ENCODE data around the gene MAP4K5.
"Not testable (repeated sequence)": the region's sequence is repeated elsewhere in the genome, so short reads cannot be mapped to it uniquely, and the experiment has no call there.

MAP4K5 gene

GRCh38 chr14:50569714-50570274 is 37.4 kb upstream of the MAP4K5 start:
- DNase-seq (ENCODE audit: low read depth): no peak
- H3K4me3 ChIP-seq (ENCODE audit: low read depth, low read length): no peak overlapping the region
- no peak for TF ChIP-seq MAX (IDR thresholded peaks at IDR 0.05; ENCODE audit: low read depth, low read length)
- TF ChIP-seq POLR2A (IDR thresholded peaks at IDR 0.05; ENCODE audit: extremely low read depth, insufficient read length): no peak
- TF ChIP-seq CTCF (IDR thresholded peaks at IDR 0.05; ENCODE audit: low read depth, low read length): no peak
- TF ChIP-seq MYC (IDR thresholded peaks at IDR 0.05; ENCODE audit: low read depth, low read length): no peak

GRCh38 chr14:50562841-50563240 is 30.5 kb upstream of the MAP4K5 start:
- H3K4me3 ChIP-seq (ENCODE audit: low read depth, low read length): no peak overlapping the region
- DNase-seq (ENCODE audit: low read depth): no peak

GRCh38 chr14:50560931-50561285 is 28.5 kb upstream of the MAP4K5 start:
- peak; percentile 91 for DNase-seq (ENCODE audit: low read depth)
- peak overlapping the region; percentile 64 for H3K4me3 ChIP-seq (ENCODE audit: low read depth, low read length)
- TF ChIP-seq CTCF (IDR thresholded peaks at IDR 0.05; ENCODE audit: low read depth, low read length): no peak
- TF ChIP-seq POLR2A (IDR thresholded peaks at IDR 0.05; ENCODE audit: extremely low read depth, insufficient read length): no peak

More at GRCh38 chr14:50562841-50563240, 30.5 kb upstream of the MAP4K5 start:
- no peak for TF ChIP-seq MAX (IDR thresholded peaks at IDR 0.05; ENCODE audit: low read depth, low read length)

- H3K4me3 ChIP-seq (ENCODE audit: low read depth, low read length): peak within 1 kb of the TSS; percentile 64
- DNase-seq (ENCODE audit: low read depth): peak; percentile 91
- peak; percentile 21 for TF ChIP-seq POLR2A (IDR thresholded peaks at IDR 0.05; ENCODE audit: extremely low read depth, insufficient read length)
- peak; percentile 5; the same call in 1 of the 2 replicates for TF ChIP-seq MAX (IDR thresholded peaks at IDR 0.05; ENCODE audit: low read depth, low read length)
- TF ChIP-seq CTCF (IDR thresholded peaks at IDR 0.05; ENCODE audit: low read depth, low read length): no peak
- 0 out of 2 replicates have a peak, but pooled peaks have one; percentile 35 for TF ChIP-seq MYC (IDR thresholded peaks at IDR 0.05; ENCODE audit: low read depth, low read length)
Observed at GRCh38 chr14:50559990-50560930, 27.9 kb upstream of the MAP4K5 start, which contains the start of gene ATL1. TSS of gene ATL1 (plus strand) at chr14:50560145. CDS start at chr14:50560266, 121 bp downstream.

- not testable (repeated sequence) for H3K4me3 ChIP-seq (ENCODE audit: low read depth, low read length); DNase-seq (ENCODE audit: low read depth)
Observed at GRCh38 chr14:50552796-50553195, 20.4 kb upstream of the MAP4K5 start.

- TF ChIP-seq MYC (IDR thresholded peaks at IDR 0.05; ENCODE audit: low read depth, low read length): no peak
- TF ChIP-seq POLR2A (IDR thresholded peaks at IDR 0.05; ENCODE audit: extremely low read depth, insufficient read length): no peak
- no peak for TF ChIP-seq MAX (IDR thresholded peaks at IDR 0.05; ENCODE audit: low read depth, low read length)
- TF ChIP-seq CTCF (IDR thresholded peaks at IDR 0.05; ENCODE audit: low read depth, low read length): no peak
- no peak overlapping the region for H3K4me3 ChIP-seq (ENCODE audit: low read depth, low read length)
- no peak for DNase-seq (ENCODE audit: low read depth)
Observed at GRCh38 chr14:50551877-50552276, 19.5 kb upstream of the MAP4K5 start.

All from NB4 (cell line).